GM21423 (cell line): ENCODE measurements around the gene GPBAR1.
"Not testable (repeated sequence)": the region's sequence is repeated elsewhere in the genome, so short reads cannot be mapped to it uniquely, and the experiment has no call there.

Experiments used
- ATAC-seq: cut with Tn5 transposase; IDR thresholded peaks from one replicate; pipeline ENCODE4 v1.9.1; 2021; ENCODE audit warnings: mild to moderate bottlenecking, moderate library complexity; ENCODE audit not compliant: unreplicated experiment

GPBAR1 gene

GRCh38 chr2:218305383-218305782 is 44.6 kb downstream of the GPBAR1 start:
- no peak for ATAC-seq

GRCh38 chr2:218306184-218306920 is 45.5 kb downstream of the GPBAR1 start:
- ATAC-seq: no peak

- no peak for ATAC-seq
Measured at GRCh38 chr2:218307415-218308090, 46.7 kb downstream of the GPBAR1 start.

- ATAC-seq: no peak
Measured at GRCh38 chr2:218310853-218311540, 50.2 kb downstream of the GPBAR1 start.

- not testable (repeated sequence) for ATAC-seq
Measured at GRCh38 chr2:218311541-218312266, 50.9 kb downstream of the GPBAR1 start.

GRCh38 chr2:218312267-218312756 is 51.5 kb downstream of the GPBAR1 start:
- ATAC-seq: no peak

- no peak for ATAC-seq
Measured at GRCh38 chr2:218313356-218313755, 52.5 kb downstream of the GPBAR1 start.
